HepG2 (cell line): ENCODE measurements around the gene FDPS. TPM values are rescaled to one million over a fixed set of nuclear protein-coding genes. Genes with fewer than 3 reads are reported as not detected.
"Not testable (repeated sequence)": the region's sequence is repeated elsewhere in the genome, so short reads cannot be mapped to it uniquely, and the experiment has no call there.

Source experiments
- ATAC-seq: fragments of 200-7000 bp; cut with Tn5 transposase; 3 replicates; pipeline ENCODE4 v1.9.1; 2020; ENCODE audit warnings: mild to moderate bottlenecking, moderate library complexity
- BruUV-seq: library from RNA; stranded (reverse); fragments of 400-500 nt; replicated peaks from 2 replicates; lab custom pipeline; 2021; lab: Mats Ljungman, UMichigan
- CTCF ChIA-PET: fragments of 300-600 bp; formaldehyde crosslinking; extraction: SDS; loops from one replicate; lab custom pipeline; 2021; ENCODE audit warnings: low total read pairs, inconsistent platforms, low intra/inter-chr PET ratio; lab: Yijun Ruan, JAX
- POLR2A ChIA-PET: fragments of 350-600 bp; sonication (Branson Sonifier 250); formaldehyde crosslinking; loops from one replicate; lab custom pipeline; 2020; ENCODE audit warnings: antibody characterized with exemption, inconsistent platforms; lab: Yijun Ruan, JAX
- DNase-seq: peaks from one replicate; pipeline ENCODE4 v3.0.0-alpha.2; 2015; ENCODE audit warnings: low spot score
- FAIRE-seq: peaks from 3 replicates; lab custom pipeline; 2011; peaks lifted over from hg19 to GRCh38; lab: Jason Lieb, UNC
- H2AFZ ChIP-seq: one replicate; pipeline ENCODE4 v1.6.1; 2011; ENCODE audit warnings: low read length, inconsistent platforms
- H3K27ac ChIP-seq: fragments of 300-600 bp; 3 replicates; pipeline ENCODE4 v1.8.0; 2011; ENCODE audit warnings: mixed run types, mild to moderate bottlenecking, mixed read lengths, low read length, inconsistent platforms; ENCODE audit not compliant: insufficient read depth; ENCODE audit errors: extremely low read length
- H3K27me3 ChIP-seq, 2 experiments: fragments of 200-600 bp in 1 of 2; 2 replicates in 1 of 2; 3 replicates in 1 of 2; pipeline versions ENCODE4 v1.6.0 to v1.8.0; 2011; ENCODE audit warnings: low read length in 2 of 2, mild to moderate bottlenecking in 2 of 2, moderate library complexity in 2 of 2, inconsistent platforms in 1 of 2; ENCODE audit not compliant: insufficient read depth in 2 of 2, control insufficient read depth in 1 of 2
- H3K36me3 ChIP-seq, 2 experiments: fragments of 200-600 bp in 1 of 2; replicated peaks in 1 of 2; 2 replicates in 1 of 2; 3 replicates in 1 of 2; pipeline versions ENCODE4 v1.5.1 to v1.8.0; 2011; ENCODE audit warnings: low read length in 2 of 2, inconsistent platforms in 1 of 2; ENCODE audit not compliant: insufficient read depth in 2 of 2, control insufficient read depth in 1 of 2
- H3K4me1 ChIP-seq: 2 replicates; pipeline ENCODE4 v1.5.1; 2012; ENCODE audit warnings: low read length, inconsistent platforms; ENCODE audit not compliant: insufficient read depth
- H3K4me2 ChIP-seq: 2 replicates; pipeline ENCODE4 v1.6.0; 2011; ENCODE audit warnings: low read depth, low read length, inconsistent platforms
- H3K4me3 ChIP-seq, 3 experiments: fragments of 200-600 bp in 1 of 3; sonication (generic), shearing (Covaris generic) in 1 of 3; replicated peaks in 1 of 3; 2 replicates each; pipeline ENCODE4 v1.5.1; 2011 to 2016; ENCODE audit warnings: low read length in 3 of 3, inconsistent platforms in 2 of 3, low read depth in 2 of 3, mild to moderate bottlenecking in 2 of 3, control low read depth in 1 of 3, mixed read lengths in 1 of 3; ENCODE audit not compliant: insufficient read depth in 1 of 3
- H3K79me2 ChIP-seq: one replicate; pipeline ENCODE4 v1.6.1; 2011; ENCODE audit warnings: low read length, inconsistent platforms; ENCODE audit not compliant: insufficient read depth
- H3K9ac ChIP-seq: 2 replicates; pipeline ENCODE4 v1.6.0; 2011; ENCODE audit warnings: mild to moderate bottlenecking, low read depth, low read length, inconsistent platforms; ENCODE audit not compliant: insufficient read depth
- H3K9me3 ChIP-seq: 2 replicates; pipeline ENCODE4 v1.5.1; 2012; ENCODE audit warnings: mild to moderate bottlenecking, low read length
- H4K20me1 ChIP-seq: 2 replicates; pipeline ENCODE4 v1.6.0; 2011; ENCODE audit warnings: inconsistent platforms, mild to moderate bottlenecking, low read length, moderate library complexity; ENCODE audit not compliant: insufficient read depth
- AGO2 ChIP-seq: fragments of 200-400 bp; formaldehyde crosslinking; optimal IDR thresholded peaks from 2 replicates; pipeline ENCODE3; 2017; ENCODE audit warnings: mild to moderate bottlenecking, low read depth, low read length, moderate library complexity
- CEBPB ChIP-seq: IDR thresholded peaks from 2 replicates; pipeline ENCODE4 v1.6.1; 2011; ENCODE audit warnings: low read depth, low read length, improper control_type of control experiment, borderline replicate concordance
- ZSCAN9 ChIP-seq: IDR thresholded peaks from 2 replicates; pipeline ENCODE4 v1.6.1; 2016; ENCODE audit warnings: borderline replicate concordance
- WGBS: methylation state at CpG from one replicate; pipeline ENCODE4 v1.1.6; 2017; ENCODE audit warnings: low lambda C conversion rate; 5-methylcytosine and 5-hydroxymethylcytosine counted together
- in situ Hi-C: cut with HindIII; loops from 2 replicates; pipeline ENCODE4 v1.10.0; 2017; ENCODE audit warnings: low pct_unique_long_range_greater_than_20kb; ENCODE audit not compliant: extremely low pct_ligation_motif_present
- intact Hi-C: fragments of 100-400 bp; cut with micrococcal nuclease; formaldehyde crosslinking; loops from one replicate; pipeline ENCODE4 v1.10.0; 2022; ENCODE audit not compliant: unreplicated experiment
- polyA plus RNA-seq, 8 experiments: library from polyadenylated mRNA; depleted of rRNA in 3 of 8; stranded (reverse) in 7 of 8; unstranded in 1 of 8; fragments of >200 nt; fragmentation: Illumina TruSeq in 4 of 8; extraction: Trizol in 4 of 8; gene quantifications; 2 replicates each; pipeline versions ENCODE4 v1.2.1 to v1.2.3, GENCODE V29; 2011 to 2016; ENCODE audit warnings: low read depth in 4 of 8, missing spikeins in 1 of 8, mixed read lengths in 1 of 8; ENCODE audit not compliant: insufficient read depth in 1 of 8
- total RNA-seq, 5 experiments: library from RNA; depleted of rRNA; stranded (reverse); fragments of >200 nt; fragmentation: Illumina TruSeq; extraction: Trizol; gene quantifications; 2 replicates each; pipeline ENCODE4 v1.2.3, GENCODE V29; 2016; ENCODE audit warnings: low read depth in 1 of 5
- TF ChIP-seq, protein P1 (sequence below): sonication (generic); formaldehyde crosslinking; IDR thresholded peaks from 2 replicates; pipeline ENCODE4 v1.9.0; 2021; ENCODE audit warnings: missing genetic modification reagents, borderline replicate concordance
- TF ChIP-seq, protein P2 (sequence below): sonication (generic); formaldehyde crosslinking; conservative IDR thresholded peaks from 2 replicates; pipeline ENCODE4 v1.5.0; 2020; ENCODE audit warnings: missing genetic modification reagents

FDPS gene
- total and polyA plus RNA-seq, 2 of the 13 experiments (the other 11 are each of a cell fraction or from before 2014, with no cell fraction given) = 264 to 519 TPM

DNA sequence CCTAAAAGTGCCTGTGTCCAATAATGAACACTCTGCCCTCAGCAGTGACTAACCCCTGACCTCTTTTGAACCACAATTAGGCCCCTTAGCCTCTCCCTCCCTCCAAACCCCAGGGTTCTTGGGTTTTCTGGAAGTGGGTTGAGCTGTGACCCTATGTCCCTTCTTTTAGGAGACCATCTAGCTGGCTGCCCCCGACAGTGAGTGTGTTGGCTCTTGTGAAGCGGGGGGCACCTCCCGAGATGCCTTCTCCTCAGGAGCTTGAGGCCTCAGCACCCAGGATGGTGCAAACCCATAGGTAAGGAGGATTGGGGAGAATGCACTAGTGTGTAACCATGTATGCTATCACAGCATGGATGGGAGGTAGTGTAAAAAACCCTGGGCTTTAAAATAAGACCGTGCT is 19.3 kb downstream of the FDPS start (continued):
- TF ChIP-seq, protein P1, sequence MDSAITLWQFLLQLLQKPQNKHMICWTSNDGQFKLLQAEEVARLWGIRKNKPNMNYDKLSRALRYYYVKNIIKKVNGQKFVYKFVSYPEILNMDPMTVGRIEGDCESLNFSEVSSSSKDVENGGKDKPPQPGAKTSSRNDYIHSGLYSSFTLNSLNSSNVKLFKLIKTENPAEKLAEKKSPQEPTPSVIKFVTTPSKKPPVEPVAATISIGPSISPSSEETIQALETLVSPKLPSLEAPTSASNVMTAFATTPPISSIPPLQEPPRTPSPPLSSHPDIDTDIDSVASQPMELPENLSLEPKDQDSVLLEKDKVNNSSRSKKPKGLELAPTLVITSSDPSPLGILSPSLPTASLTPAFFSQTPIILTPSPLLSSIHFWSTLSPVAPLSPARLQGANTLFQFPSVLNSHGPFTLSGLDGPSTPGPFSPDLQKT = no peak
- TF ChIP-seq ZSCAN9 = no peak

DNA sequence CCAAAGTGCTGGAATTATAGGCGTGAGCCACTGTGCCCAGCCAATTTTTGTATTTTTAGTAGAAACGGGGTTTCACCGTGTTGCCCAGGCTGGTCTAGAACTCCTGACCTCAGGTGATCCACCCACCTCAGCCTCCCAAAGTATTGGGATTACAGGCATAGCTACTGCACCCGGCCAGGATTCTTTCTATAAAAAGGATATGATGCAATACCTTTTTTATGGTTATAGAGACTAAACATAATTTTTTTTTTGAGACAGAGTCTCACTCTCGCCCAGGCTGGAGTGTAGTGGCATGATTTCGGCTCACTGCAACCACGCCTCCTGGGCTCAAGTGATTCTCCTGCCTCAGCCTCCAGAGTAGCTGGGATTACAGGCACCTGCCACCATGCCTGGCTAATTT is 20.2 kb downstream of the FDPS start:
- TF ChIP-seq CEBPB = peak; percentile 21; the same call in 1 of the 2 replicates
- intact Hi-C loops = not testable (repeated sequence)

DNA sequence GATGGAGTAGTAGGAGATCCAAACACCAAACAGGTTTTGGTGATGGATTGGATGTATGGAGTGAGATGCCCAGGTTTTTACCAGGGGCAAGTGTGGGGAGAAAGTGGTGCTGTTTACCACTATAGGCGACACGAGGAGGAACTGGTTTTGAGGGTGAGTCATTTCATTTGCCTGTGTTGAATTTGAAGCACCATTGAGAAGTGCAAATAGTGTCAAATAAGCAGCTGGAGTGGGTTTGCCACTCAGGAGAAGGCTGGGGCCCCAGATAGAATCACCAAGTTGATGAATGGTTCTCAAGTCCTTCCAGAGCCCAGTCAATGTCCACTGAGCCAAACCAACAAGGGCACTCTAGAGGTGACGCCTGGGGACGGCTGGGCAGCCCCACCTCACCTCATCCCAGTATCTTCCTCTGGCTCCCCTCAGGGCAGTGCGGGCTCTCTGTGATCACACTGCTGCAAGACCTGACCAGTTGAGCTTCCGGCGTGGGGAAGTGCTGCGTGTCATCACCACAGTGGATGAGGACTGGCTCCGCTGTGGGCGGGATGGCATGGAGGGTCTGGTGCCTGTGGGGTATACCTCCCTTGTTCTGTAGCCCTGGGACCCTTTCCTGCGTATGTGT is 21.4 kb downstream of the FDPS start:
- Histone ChIP-seq H2AFZ (no peak overlapping the region), H3K27me3 (no peaks in the 10 kb centered on the region), H3K4me2 (no peak overlapping the region), H3K9me3 (no peaks in the 10 kb centered on the region), H4K20me1 (no peaks in the 10 kb centered on the region), H3K4me1 (peaks cover 24% of the 10 kb centered on the region), H3K36me3 (peaks cover 2 to 38% of the 10 kb centered on the region in 2 experiments; a peak in 4 of 5 replicates), H3K27ac (no peak overlapping the region), H3K9ac (no peak overlapping the region), H3K79me2 (peaks cover 3% of the 10 kb centered on the region), H3K4me3 (no peak overlapping the region)
- DNase-seq (no peak), FAIRE-seq (no peak), ATAC-seq (no peak)
- intact Hi-C loops (no loop called here), in situ Hi-C loops (no loop called here)
- WGBS = 97% methylated on average over 4 of the region's 11 CpGs
- BruUV-seq = no TSS peak
- TF ChIP-seq, protein P2, sequence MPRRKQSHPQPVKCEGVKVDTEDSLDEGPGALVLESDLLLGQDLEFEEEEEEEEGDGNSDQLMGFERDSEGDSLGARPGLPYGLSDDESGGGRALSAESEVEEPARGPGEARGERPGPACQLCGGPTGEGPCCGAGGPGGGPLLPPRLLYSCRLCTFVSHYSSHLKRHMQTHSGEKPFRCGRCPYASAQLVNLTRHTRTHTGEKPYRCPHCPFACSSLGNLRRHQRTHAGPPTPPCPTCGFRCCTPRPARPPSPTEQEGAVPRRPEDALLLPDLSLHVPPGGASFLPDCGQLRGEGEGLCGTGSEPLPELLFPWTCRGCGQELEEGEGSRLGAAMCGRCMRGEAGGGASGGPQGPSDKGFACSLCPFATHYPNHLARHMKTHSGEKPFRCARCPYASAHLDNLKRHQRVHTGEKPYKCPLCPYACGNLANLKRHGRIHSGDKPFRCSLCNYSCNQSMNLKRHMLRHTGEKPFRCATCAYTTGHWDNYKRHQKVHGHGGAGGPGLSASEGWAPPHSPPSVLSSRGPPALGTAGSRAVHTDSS (CRISPR knock-in tag) = no peak
- peak; percentile 38 for TF ChIP-seq AGO2
- POLR2A ChIA-PET = interaction anchor here (0.7 kb wide), 1 partner anchor 79 kb away, joined by 4 read pairs; no protein-coding TSS in a partner anchor
- CTCF ChIA-PET = no interaction called here

More for the DNA sequence above, 20.2 kb downstream of the FDPS start:
- H4K20me1 ChIP-seq, FAIRE-seq, H2AFZ ChIP-seq, H3K79me2 ChIP-seq, H3K27ac ChIP-seq, H3K9me3 ChIP-seq, H3K4me2 ChIP-seq, DNase-seq, CTCF ChIA-PET, BruUV-seq, H3K4me3 ChIP-seq, in situ Hi-C loops, ATAC-seq, H3K27me3 ChIP-seq, H3K9ac ChIP-seq: not testable (repeated sequence)
- Histone ChIP-seq H3K36me3 (peaks cover 2 to 32% of the 10 kb centered on the region in 2 experiments; a peak in 4 of 5 replicates), H3K4me1 (peaks cover 24% of the 10 kb centered on the region)
- WGBS = over 99% methylated on average over 7 of the region's 7 CpGs
- POLR2A ChIA-PET = interaction anchor here (1.3 kb wide), 1 partner anchor 56 kb away, joined by 3 read pairs; the partner anchor contains the start of gene CLK2
